Gastrocnemius medialis (tissue), 4 donors: Measurements from ENCODE around the gene TLE1.

Experiments used
- POLR2A ChIP-seq, 2 donors: fragments of 450-650 bp; IDR thresholded peaks; one replicate each; pipeline ENCODE4 v1.6.1; 2017; ENCODE audit warnings: antibody characterized with exemption in 2 of 2, mild to moderate bottlenecking in 2 of 2, moderate library complexity in 2 of 2
- TF ChIP-seq, protein P1 (sequence below), 5 experiments: fragments of 450-650 bp in 3 of 5; fragments of 200-600 bp in 2 of 5; sonication (generic) in 2 of 5; IDR thresholded peaks in 4 of 5; conservative IDR thresholded peaks in 1 of 5; 1 replicate in 4 of 5; 2 replicates in 1 of 5; pipeline ENCODE4 v1.5.1; 2016 to 2019; ENCODE audit warnings: antibody characterized with exemption in 5 of 5, mild to moderate bottlenecking in 3 of 5, moderate library complexity in 3 of 5

DNA sequence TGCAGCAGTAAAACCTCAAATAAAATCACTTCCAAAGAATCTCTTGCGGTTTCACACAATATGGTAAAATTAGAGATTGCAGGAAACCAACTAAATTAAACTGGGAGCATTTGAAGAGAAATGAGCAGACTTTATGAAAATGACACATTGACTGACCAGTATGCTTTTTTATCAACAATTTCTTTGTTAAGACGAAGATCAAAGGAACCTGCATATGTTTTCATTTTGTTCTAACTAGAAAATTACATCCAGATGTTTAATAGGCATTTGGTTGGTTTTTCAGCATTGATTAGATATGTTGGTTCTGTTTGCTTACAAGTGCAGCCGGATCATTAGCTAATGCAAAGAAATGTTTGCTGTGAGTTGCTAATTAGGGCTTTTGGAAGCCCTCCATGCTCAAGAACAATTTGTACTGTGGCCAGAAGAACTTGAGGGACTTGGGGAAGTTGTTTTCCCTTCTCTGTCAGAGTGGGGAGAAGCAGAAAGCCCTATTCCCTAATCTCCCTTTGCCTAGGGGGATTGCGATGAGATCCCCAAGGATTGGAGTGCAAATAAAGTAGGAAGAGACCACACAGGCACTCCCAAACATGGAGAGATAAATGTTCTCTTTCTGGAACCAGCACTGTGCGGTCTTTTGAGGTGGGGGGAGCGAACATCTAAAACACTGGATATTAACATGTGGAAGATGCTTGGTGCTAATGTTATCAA, 4.5 kb upstream of the TLE1 start:
- TF ChIP-seq, protein P1, sequence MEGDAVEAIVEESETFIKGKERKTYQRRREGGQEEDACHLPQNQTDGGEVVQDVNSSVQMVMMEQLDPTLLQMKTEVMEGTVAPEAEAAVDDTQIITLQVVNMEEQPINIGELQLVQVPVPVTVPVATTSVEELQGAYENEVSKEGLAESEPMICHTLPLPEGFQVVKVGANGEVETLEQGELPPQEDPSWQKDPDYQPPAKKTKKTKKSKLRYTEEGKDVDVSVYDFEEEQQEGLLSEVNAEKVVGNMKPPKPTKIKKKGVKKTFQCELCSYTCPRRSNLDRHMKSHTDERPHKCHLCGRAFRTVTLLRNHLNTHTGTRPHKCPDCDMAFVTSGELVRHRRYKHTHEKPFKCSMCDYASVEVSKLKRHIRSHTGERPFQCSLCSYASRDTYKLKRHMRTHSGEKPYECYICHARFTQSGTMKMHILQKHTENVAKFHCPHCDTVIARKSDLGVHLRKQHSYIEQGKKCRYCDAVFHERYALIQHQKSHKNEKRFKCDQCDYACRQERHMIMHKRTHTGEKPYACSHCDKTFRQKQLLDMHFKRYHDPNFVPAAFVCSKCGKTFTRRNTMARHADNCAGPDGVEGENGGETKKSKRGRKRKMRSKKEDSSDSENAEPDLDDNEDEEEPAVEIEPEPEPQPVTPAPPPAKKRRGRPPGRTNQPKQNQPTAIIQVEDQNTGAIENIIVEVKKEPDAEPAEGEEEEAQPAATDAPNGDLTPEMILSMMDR (IDR thresholded peaks at IDR 0.05 in 4 of 5, conservative IDR thresholded peaks at IDR 0.05 in 1 of 5) = no peak
- no peak for TF ChIP-seq POLR2A (IDR thresholded peaks at IDR 0.05)
